Gastrocnemius medialis (tissue), 4 donors: ENCODE results near the gene PSMF1. TPM values are rescaled to one million over a fixed set of nuclear protein-coding genes. Genes with fewer than 3 reads are reported as not detected.

ENCODE experiments used
- ATAC-seq, 2 donors: fragments of 150-250 bp; one replicate each; pipeline ENCODE4 v1.9.1; 2016
- DNase-seq, 2 donors: peaks; one replicate each; pipeline ENCODE4 v3.0.0-alpha.2; 2019
- H3K27ac ChIP-seq, 4 donors: fragments of 200-600 bp; sonication (generic); 1 replicate in 1 of 4; 2 replicates in 3 of 4; pipeline ENCODE4 v1.5.1; 2016 to 2018; ENCODE audit warnings: mild to moderate bottlenecking in 2 of 4, moderate library complexity in 1 of 4
- H3K27me3 ChIP-seq, 3 donors: fragments of 200-600 bp; sonication (generic) in 2 of 3; 1 replicate in 1 of 3; 2 replicates in 2 of 3; pipeline versions ENCODE4 v1.5.1 to v1.6.0; 2016 to 2019; ENCODE audit warnings: mild to moderate bottlenecking in 1 of 3, moderate library complexity in 1 of 3
- H3K36me3 ChIP-seq, 2 donors: fragments of 200-600 bp; sonication (generic) in 1 of 2; one replicate each; pipeline ENCODE4 v1.5.1; 2017 to 2018
- H3K4me1 ChIP-seq, 2 donors: fragments of 200-600 bp; sonication (generic) in 1 of 2; one replicate each; pipeline ENCODE4 v1.5.1; 2016 to 2017; ENCODE audit warnings: mild to moderate bottlenecking in 2 of 2
- H3K4me3 ChIP-seq, 4 donors: fragments of 200-600 bp; sonication (generic) in 3 of 4; 1 replicate in 1 of 4; 2 replicates in 3 of 4; pipeline ENCODE4 v1.5.1; 2016 to 2019; ENCODE audit warnings: mild to moderate bottlenecking in 2 of 4
- H3K9me3 ChIP-seq, 3 donors: fragments of 200-600 bp; sonication (generic) in 2 of 3; 1 replicate in 1 of 3; 2 replicates in 2 of 3; pipeline ENCODE4 v1.5.1; 2016 to 2019
- POLR2A ChIP-seq, 2 donors: fragments of 450-650 bp; IDR thresholded peaks; one replicate each; pipeline ENCODE4 v1.6.1; 2017; ENCODE audit warnings: antibody characterized with exemption in 2 of 2, mild to moderate bottlenecking in 2 of 2, moderate library complexity in 2 of 2
- in situ Hi-C, 4 donors: fragments of 200-750 bp; cut with MboI; loops; one replicate each; pipeline versions ENCODE4 v1.15.0 to v1.8.0; 2017; ENCODE audit warnings: low sequenced_read_pairs in 4 of 4
- intact Hi-C: fragments of 100-400 bp; cut with DNase I; formaldehyde crosslinking; loops from one replicate; pipeline ENCODE4 v1.15.1; 2023; ENCODE audit warnings: low total_unique reads
- total RNA-seq, 4 donors: library from RNA; depleted of rRNA; stranded (reverse); fragments of >200 nt; gene quantifications; one replicate each; pipeline versions ENCODE4 v1.1.0 to v1.2.3, GENCODE V29; 2016
- TF ChIP-seq, protein P1 (sequence below), 5 experiments: fragments of 450-650 bp in 3 of 5; fragments of 200-600 bp in 2 of 5; sonication (generic) in 2 of 5; IDR thresholded peaks in 4 of 5; conservative IDR thresholded peaks in 1 of 5; 1 replicate in 4 of 5; 2 replicates in 1 of 5; pipeline ENCODE4 v1.5.1; 2016 to 2019; ENCODE audit warnings: antibody characterized with exemption in 5 of 5, mild to moderate bottlenecking in 3 of 5, moderate library complexity in 3 of 5

The PSMF1 gene
- total RNA-seq, 4 donors from 2014 or later = 174 to 433 (median 247) TPM

DNA sequence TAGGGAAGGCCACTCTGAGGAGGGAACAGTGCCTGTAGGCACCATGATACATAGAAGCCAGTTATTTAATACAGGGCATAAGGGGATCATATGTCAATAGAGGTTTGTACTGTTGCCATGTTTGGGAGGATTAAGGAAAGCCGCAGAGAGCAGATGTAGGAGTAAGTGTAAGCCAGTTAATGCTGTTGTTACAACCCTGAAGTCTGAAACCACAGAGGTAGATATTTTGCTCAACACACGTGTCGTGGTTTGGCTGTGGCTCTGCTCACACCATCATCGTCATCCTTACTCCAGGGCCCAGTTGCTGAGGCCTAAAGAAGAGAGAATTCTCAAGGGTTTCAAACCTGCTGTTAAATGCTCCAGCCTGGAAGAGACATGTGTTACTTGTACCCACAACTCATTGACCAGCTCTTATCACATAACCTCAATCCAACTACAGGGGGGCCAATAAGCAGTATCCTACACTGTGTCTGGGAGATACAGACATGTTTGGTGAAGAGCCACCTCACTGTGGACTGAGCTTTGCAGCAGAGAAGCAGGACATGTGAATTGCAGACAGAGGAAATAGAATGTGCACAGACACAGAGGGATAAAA is 31.0 kb upstream of the PSMF1 start:
- no peak for DNase-seq
- Histone ChIP-seq H3K9me3 (no peaks in the 10 kb centered on the region), H3K4me1 (no peaks in the 10 kb centered on the region), H3K27me3 (no peaks in the 10 kb centered on the region), H3K27ac (no peak overlapping the region), H3K4me3 (no peak overlapping the region), H3K36me3 (no peaks in the 10 kb centered on the region)
- intact Hi-C loops = no loop called here
- TF ChIP-seq, protein P1, sequence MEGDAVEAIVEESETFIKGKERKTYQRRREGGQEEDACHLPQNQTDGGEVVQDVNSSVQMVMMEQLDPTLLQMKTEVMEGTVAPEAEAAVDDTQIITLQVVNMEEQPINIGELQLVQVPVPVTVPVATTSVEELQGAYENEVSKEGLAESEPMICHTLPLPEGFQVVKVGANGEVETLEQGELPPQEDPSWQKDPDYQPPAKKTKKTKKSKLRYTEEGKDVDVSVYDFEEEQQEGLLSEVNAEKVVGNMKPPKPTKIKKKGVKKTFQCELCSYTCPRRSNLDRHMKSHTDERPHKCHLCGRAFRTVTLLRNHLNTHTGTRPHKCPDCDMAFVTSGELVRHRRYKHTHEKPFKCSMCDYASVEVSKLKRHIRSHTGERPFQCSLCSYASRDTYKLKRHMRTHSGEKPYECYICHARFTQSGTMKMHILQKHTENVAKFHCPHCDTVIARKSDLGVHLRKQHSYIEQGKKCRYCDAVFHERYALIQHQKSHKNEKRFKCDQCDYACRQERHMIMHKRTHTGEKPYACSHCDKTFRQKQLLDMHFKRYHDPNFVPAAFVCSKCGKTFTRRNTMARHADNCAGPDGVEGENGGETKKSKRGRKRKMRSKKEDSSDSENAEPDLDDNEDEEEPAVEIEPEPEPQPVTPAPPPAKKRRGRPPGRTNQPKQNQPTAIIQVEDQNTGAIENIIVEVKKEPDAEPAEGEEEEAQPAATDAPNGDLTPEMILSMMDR (IDR thresholded peaks at IDR 0.05 in 4 of 5, conservative IDR thresholded peaks at IDR 0.05 in 1 of 5) = no peak
- TF ChIP-seq POLR2A (IDR thresholded peaks at IDR 0.05) = no peak
- no peak for ATAC-seq
- in situ Hi-C loops = no loop called here

DNA sequence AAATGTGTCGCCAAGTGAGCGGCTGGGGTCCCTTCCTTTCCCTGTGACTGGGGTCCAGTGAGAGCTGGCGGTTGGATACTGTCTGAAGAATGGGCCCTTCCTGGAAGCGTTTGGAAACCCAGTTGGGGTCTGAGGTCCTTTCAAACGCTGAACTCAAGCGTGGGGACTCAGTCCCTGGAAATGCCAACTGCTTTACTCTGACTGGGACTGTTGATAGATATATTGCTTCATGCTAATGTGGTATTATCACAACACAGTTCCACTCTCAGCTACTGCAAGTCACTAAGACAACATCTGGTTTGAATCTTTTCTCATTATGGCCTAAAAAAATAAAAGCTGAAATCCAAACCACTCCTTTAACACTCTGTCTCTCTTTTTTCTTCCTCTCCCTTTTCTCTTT is 23.7 kb upstream of the PSMF1 start:
- in situ Hi-C loops (no loop called here), intact Hi-C loops (no loop called here)
- no peak for TF ChIP-seq POLR2A (IDR thresholded peaks at IDR 0.05)
- TF ChIP-seq, protein P1 (IDR thresholded peaks at IDR 0.05 in 4 of 5, conservative IDR thresholded peaks at IDR 0.05 in 1 of 5) = no peak
- ATAC-seq = no peak
- H3K27ac ChIP-seq = no peak overlapping the region
- H3K4me1 ChIP-seq = no peaks in the 10 kb centered on the region
- no peak overlapping the region for H3K4me3 ChIP-seq
- H3K27me3 ChIP-seq = no peaks in the 10 kb centered on the region
- no peak for DNase-seq
- peaks cover 0 to 5% (median 0%) of the 10 kb centered on the region in 3 donors for H3K9me3 ChIP-seq
- no peaks in the 10 kb centered on the region for H3K36me3 ChIP-seq

DNA sequence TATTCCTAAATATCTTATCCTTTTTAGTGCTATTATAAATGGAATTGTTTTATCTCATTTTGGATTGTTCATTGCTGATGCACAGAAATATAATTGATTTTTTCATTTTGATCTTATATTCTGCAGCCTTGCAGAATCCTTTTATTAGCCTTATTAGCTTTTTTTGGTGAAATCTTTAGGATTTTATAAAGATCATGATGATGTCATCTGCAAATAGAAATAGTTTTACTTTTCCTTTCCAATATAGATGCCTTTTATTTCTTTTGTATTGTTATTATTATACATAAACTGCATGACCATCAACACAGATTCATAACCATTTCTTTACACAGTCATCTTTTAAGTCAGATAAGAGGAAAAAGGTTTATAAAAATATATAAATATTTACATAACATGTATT is 16.9 kb upstream of the PSMF1 start:
- TF ChIP-seq, protein P1 (IDR thresholded peaks at IDR 0.05 in 4 of 5, conservative IDR thresholded peaks at IDR 0.05 in 1 of 5) = no peak
- no peak for TF ChIP-seq POLR2A (IDR thresholded peaks at IDR 0.05)
- DNase-seq (no peak), ATAC-seq (no peak)
- intact Hi-C loops (no loop called here), in situ Hi-C loops (loop anchor here (25.0 kb wide), 4 partner anchors 289 to 1736 kb away; partner anchors contain the start of genes NSFL1C (in 1 of the 4), PCED1A (in 1 of the 4), SNRPB (in 1 of the 4) and VPS16 (in 1 of the 4))
- Histone ChIP-seq H3K9me3 (peaks cover 0 to 5% (median 0%) of the 10 kb centered on the region in 3 donors), H3K4me1 (no peaks in the 10 kb centered on the region), H3K27ac (no peak overlapping the region), H3K36me3 (no peaks in the 10 kb centered on the region), H3K4me3 (no peak overlapping the region), H3K27me3 (no peaks in the 10 kb centered on the region)

DNA sequence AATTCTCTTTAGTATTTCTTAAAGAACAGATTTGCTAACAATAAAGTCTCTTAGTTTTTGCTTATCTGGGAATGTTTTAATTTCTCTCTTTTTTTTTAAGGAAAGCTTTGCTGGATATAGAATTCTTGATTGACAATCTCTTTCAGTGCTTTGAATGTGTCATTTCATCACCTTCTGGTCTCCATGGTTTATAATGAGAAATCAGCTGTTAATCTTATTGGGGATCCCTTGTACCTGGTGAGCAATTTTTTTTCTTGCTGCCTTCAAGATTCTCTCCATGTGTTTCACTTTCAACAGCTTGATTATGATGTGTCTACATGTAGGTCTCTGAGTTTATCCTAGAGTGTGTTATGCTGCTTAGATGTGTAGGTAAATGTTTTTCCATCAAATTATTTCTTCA is 16.4 kb upstream of the PSMF1 start:
- H3K9me3 ChIP-seq = peaks cover 0 to 5% (median 0%) of the 10 kb centered on the region in 3 donors
- no peak for TF ChIP-seq POLR2A (IDR thresholded peaks at IDR 0.05)
- TF ChIP-seq, protein P1 (IDR thresholded peaks at IDR 0.05 in 4 of 5, conservative IDR thresholded peaks at IDR 0.05 in 1 of 5) = no peak
- in situ Hi-C loops = loop anchor here (25.0 kb wide), 4 partner anchors 290 to 1735 kb away; partner anchors contain the start of genes NSFL1C (in 1 of the 4), PCED1A (in 1 of the 4), SNRPB (in 1 of the 4) and VPS16 (in 1 of the 4)
- H3K4me1 ChIP-seq = no peaks in the 10 kb centered on the region
- ATAC-seq (no peak), DNase-seq (no peak)
- H3K27me3 ChIP-seq = no peaks in the 10 kb centered on the region
- H3K4me3 ChIP-seq = no peak overlapping the region
- H3K27ac ChIP-seq = no peak overlapping the region
- no peaks in the 10 kb centered on the region for H3K36me3 ChIP-seq
- intact Hi-C loops = no loop called here
